Posterior vena cava (tissue), 2 donors: ENCODE data around the gene OR2J1. TPM values are rescaled to one million over a fixed set of nuclear protein-coding genes. Genes with fewer than 3 reads are reported as not detected.
"Not testable (repeated sequence)": the region's sequence is repeated elsewhere in the genome, so short reads cannot be mapped to it uniquely, and the experiment has no call there.

Experiments used
- DNase-seq: peaks from one replicate; pipeline ENCODE4 v3.0.0-alpha.2; 2020; ENCODE audit warnings: low spot score
- intact Hi-C, 2 donors: fragments of 100-400 bp; cut with DNase I; formaldehyde crosslinking; loops; one replicate each; pipeline versions ENCODE4 v1.14.1 to v1.14.2; 2022 to 2023
- long read RNA-seq, 2 donors: library from polyadenylated mRNA; unstranded; transcript quantifications; one replicate each; pipeline ENCODE4 v2.0.0, GENCODE V29; 2020 to 2021
- total RNA-seq, 2 donors: library from RNA; stranded (reverse); fragmentation: NEBNext Ultra II Directional; extraction: Animal tissue kit (Norgen Biotek cat#: 25700); gene quantifications; one replicate each; pipeline ENCODE4 v1.2.1, GENCODE V29; 2021
- donor health status: DM: yes; HTN: yes; CAD: no.
- donor health status: DM: yes; HTN: yes; CAD: no.

Gene OR2J1
- not detected for total RNA-seq
- long read RNA-seq, donor 1 = 0 reads
- long read RNA-seq, donor 2 = 0 reads

DNA sequence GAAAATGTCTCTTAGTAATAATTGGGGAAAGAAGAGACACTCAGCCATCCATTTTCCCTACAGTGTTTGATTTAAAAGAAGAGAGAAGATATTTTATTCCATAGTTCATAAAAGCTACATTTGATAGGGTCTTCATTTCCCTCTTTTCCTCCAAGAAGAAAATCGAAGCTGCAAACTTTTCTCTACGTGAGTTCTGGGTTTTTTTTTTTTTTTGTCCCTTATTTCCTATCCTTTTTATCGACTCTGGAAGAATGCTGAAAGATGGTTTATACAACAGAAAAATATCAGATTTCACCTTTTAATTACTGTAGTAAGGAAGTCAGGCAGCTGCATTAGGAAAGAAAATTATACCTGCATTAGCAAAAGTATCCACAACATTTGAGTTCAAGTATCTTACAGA is at the start of gene OR2J1:
OR2J1 (plus strand) TSS at position 301 of the 400 bp plus-strand sequence. CDS start 1,453 bp downstream, outside the sequence.
- intact Hi-C loops = loop anchor here in 1 of 2 donors (5.0 kb wide), 1 partner anchor 782 kb away; no protein-coding TSS in a partner anchor
- DNase-seq = no peak

DNA sequence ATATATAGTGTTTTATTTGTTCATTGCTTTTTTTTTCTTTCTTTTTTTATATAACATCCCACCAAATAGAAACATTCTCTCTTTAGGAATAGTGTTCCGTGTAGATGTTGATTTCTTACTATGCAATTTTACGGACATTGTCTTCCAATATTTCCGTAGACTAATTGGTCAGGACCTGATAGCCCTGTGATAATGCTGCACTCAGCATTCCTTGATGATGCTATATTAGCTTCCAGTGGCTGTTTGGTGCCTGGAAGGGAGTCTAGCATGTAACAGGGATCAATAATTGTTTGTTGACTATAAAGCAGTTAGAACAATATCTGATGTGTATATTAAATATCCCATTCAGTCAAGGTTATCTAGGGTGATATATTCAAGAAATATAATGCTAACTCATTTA is 47.6 kb upstream of the OR2J1 start:
- DNase-seq = no peak
- intact Hi-C loops = no loop called here

DNA sequence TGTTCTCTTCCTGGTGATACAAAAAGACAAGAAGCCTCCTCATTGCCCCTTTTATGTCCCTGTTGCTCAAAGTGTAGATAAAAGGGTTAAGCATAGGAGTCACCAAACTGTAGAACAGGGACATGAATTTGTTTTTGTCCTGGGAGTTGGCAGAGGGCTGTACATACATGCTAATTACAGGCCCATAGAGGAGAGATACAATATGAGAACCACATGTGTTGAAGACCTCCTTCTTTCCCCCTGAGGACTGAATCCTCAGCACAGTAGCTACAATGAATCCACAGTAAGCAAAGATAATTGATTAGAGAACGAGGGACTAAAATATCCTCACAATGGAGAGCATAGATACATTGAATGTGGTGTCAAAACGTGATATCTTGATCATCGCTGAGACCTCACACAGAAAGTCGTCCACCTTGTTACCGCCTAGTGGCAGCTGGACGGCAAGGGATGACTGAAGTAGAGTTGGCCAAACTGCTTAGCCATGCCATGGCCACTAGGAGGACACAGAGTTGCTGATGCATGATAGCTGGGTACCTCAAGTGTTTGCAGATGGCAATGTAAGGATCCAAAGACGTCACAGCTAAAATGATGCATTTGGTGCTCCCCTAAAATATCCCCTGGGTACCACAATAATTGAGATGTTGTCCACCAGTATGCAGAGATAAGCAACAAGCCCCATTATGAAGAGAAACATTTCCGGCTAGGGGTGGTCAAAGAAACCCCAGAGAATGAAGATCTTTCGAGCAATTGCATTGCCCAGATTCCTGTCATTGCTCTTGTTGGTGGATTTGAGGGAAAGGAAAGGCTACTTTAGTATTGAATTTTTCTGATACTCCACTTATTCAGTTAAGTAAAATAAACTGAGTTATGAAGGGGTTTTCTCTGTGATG is 27.2 kb upstream of the OR2J1 start:
- no peak for DNase-seq
- intact Hi-C loops = no loop called here

DNA sequence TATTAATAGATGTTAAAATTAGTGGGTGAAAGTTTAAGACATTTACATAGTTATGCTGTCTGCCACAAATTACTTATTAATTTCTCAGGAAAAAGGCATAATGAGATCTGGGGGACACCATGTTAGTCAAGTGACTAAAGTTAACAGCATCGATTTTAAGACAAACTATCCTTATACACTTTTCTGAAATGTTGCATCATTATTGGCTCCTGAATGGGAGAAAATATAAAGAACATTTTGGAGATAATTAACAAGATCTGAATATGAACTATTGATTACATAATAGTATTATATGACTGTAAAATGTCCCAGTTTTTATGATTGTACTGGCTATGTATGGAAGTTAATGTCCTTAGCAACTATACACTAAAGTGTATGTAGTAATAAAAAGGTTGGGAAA is 20.1 kb upstream of the OR2J1 start:
- no peak for DNase-seq
- intact Hi-C loops = no loop called here

DNA sequence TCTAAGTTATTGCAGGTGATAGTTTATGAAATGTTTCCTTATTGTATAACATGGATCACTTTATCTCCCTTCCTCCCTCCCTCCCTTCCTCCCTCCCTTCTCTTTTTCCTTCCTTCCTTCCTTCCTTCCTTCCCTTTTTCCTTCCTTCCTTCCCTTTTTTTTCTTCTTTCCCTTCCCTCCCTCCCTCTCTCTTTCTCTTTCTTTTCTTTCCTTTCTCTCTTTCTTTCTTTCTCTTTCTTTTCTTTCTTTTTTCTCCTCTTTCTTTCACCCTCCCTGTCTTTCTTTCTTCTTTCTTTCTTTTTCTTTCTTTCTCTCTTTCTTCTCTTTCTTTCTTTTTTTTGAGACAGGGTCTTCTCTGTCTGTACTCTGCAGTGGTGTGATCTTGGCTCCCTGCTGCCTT is 18.0 kb upstream of the OR2J1 start:
- intact Hi-C loops = no loop called here
- no peak for DNase-seq

DNA sequence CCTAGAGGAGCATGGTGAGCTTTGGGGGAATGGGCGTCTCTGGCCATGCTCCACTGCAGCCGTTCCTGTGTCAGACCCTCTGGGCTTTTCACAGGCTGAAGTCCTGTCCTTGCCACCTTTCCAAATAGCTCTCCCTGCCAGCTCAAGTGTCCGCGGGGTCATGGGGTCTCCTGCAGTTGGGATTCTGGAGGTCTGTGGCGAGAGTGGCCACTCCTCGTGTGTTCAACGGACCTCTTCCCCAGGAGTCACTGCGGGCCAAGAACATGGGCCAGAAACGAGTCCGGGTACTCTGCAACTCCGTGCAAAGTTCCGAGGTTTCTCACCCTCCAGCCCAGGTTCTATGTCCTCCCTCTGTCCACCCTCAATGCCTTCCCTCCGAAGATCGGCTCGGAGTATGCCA is 16.8 kb upstream of the OR2J1 start:
- intact Hi-C loops = no loop called here
- no peak for DNase-seq

DNA sequence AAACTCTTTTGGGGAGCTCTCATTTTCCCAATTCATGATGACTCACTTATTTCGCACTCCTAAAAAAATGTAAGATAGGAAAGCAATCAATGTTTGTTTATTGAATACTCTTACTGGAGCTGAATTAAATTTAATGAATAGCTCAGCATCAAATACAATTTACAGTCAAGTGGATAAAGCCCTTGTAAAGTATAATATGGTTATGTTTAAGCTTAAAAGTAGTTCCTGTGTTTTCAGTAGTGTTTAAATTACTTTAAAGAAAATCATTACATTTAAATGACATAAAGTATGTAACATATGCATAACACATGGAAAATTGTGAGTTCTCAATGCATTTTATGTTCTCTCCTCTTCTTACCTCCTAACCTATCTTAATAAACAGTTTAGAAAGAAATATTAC is 12.1 kb upstream of the OR2J1 start, which contains the start of gene OR2B3:
OR2B3 (minus strand) TSS at position 101 of the 400 bp plus-strand sequence; CDS start at position 36, 65 bp downstream.
- intact Hi-C loops = no loop called here
- DNase-seq = no peak

DNA sequence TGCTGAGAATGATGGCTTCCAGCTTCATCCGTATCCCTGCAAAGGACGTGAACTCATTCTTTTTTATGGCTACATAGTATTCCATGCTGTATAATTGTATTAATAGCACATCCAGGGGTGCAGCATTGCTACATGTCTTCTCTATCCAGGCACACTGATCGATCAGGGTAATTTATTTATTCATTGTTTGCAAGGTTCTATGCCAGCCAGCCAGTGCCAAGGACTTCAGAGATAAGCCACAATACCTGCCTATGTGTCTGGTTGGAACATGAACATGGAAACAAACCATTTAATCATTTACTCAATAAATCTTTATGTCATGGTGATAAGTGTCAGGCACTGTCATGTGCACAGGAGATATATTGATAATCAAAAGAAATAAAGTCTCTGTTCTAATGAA is 6.3 kb upstream of the OR2J1 start:
- intact Hi-C loops = no loop called here
- no peak for DNase-seq

DNA sequence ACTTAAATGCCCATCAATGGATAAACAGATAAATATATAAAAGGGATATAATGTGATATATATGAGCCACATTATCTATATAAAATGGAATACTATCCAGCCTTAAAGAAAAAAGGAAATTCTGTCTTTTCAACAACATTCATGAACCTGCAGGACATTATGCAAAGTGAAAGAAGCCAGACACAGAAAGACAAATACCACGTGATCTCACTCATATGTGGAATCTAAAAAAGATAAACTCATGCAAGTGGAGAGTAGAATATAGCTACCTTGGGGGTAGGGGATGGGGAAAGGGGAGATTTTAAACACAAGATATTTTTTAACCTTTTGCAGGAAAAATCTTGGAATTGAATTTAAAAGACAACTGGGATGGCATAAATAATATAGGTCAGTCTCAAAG is 1.5 kb upstream of the OR2J1 start:
- intact Hi-C loops = loop anchor here in 1 of 2 donors (5.0 kb wide), 1 partner anchor 781 kb away; no protein-coding TSS in a partner anchor
- DNase-seq = no peak

DNA sequence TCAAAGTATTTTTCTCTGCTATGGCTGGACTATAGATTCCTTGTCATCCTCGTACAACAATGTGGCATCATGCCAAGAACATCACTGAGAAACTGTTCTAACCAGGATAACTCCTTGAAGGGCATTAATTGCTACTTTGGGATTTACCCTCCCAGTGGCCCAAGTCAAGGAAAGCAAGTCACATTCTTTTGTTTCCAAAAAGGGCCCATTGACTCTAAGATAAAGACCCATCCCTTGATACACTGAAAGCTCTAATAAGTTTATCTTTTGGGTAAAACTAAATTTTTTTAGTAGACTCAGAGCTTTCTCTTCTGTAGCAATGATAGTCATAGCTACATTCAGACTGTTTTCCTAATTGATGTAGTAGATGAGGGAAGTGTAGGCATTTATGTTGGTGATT is 8.5 kb downstream of the OR2J1 start, which contains the start of gene OR2J3:
OR2J3 (plus strand) TSS at position 301 of the 400 bp plus-strand sequence. CDS start 3,833 bp downstream, outside the sequence.
- intact Hi-C loops = no loop called here

DNA sequence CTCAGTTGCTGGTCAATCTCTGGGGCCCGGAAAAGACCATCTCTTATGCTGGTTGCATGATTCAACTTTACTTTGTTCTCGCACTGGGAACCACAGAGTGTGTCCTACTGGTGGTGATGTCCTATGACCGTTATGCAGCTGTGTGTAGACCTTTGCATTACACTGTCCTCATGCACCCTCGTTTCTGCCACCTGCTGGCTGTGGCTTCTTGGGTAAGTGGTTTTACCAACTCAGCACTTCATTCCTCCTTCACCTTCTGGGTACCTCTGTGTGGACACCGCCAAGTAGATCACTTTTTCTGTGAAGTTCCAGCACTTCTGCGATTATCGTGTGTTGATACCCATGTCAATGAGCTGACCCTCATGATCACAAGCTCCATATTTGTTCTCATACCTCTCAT is 12.8 kb downstream of the OR2J1 start:
- DNase-seq = no peak
- intact Hi-C loops = no loop called here

More for the DNA sequence above, 8.5 kb downstream of the OR2J1 start, which contains the start of gene OR2J3:
- DNase-seq = no peak

DNA sequence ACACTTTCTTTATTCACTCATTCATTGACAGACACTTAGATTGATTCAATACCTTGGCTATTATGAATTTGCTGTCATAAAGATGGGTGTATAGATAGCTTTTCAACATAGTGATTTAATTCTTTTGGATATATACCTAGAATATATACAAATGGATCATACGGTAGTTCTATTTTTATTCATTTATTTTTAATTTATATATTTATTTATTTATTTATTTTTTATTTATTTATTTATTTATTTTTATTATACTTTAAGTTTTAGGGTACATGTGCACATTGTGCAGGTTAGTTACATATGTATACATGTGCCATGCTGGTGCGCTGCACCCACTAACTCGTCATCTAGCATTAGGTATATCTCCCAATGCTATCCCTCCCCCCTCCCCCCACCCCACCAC is 15.7 kb downstream of the OR2J1 start:
- intact Hi-C loops, DNase-seq: not testable (repeated sequence)

DNA sequence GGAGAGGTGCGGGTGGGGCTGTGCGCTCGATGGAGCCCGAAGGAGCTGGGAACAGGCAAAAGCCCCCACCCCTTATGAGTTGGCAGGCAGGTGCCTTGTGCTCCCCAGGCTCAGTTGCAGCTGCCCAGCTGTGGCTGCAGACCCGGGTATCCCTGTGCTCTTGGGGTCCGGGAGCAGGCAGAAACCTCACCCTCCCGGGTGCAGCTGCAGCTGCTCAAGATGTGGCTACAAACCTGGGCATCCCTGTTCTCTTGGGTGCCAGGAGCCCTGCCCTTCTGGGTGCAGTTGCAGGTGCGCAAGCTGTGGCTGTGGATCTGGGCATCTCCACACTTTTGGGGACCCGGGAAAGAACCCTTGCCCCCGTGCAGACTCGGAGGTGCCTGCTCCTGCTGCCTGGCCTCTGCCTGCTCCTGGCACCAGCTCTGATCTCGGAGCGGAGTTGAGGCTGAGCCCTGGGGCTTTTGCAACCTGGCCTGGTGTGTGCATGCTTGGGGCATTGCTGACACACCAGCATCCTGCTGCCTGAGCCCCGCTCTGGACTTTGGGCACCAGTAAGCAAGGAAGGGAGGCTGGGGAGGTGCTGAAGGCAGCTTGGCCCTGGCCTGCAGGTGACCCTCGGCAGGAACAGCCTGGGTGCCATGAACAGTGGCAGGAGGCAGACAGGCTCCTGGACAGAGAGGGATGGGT is 30.2 kb downstream of the OR2J1 start:
- intact Hi-C loops = no loop called here

DNA sequence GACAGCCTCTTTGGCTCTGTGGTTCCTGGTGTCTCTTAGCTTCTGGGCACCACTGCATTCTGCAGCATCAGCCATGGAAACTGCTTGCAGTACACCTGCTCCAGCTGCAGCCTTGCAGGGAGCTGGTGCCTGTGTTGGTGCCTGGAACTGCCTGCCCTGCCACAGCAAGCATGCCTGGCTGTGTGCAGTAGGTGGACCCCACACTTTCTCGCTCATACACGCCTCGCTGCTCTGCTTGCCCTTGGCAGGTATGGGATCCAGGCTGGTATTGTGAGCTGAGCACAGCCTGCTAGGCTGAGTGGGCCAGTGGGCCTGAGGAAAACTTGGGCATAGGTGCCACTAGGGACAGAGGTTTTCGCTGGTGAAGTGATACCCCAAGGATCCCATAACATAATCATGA is 31.4 kb downstream of the OR2J1 start:
- intact Hi-C loops = no loop called here
- no peak for DNase-seq

More for the DNA sequence above, 30.2 kb downstream of the OR2J1 start:
- DNase-seq = no peak

DNA sequence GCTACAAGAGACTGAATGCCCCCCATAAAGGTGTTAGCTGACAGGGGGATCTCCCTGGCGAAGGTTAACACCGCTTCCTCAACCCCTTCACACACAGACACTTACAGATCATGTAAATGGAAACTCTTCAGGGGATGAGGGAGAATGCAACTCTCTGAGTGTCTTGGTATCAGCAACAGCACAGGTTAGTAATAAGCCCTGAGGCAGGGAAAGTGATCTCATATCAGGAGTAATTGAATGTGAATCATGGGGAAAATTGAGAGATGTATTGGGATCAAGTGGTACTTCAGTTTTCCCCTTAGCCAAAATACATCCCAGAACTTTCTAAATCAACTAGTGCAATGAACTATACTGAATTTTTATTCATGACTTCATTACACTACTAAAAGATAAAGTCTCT is 32.4 kb downstream of the OR2J1 start:
- DNase-seq = no peak
- intact Hi-C loops = no loop called here

DNA sequence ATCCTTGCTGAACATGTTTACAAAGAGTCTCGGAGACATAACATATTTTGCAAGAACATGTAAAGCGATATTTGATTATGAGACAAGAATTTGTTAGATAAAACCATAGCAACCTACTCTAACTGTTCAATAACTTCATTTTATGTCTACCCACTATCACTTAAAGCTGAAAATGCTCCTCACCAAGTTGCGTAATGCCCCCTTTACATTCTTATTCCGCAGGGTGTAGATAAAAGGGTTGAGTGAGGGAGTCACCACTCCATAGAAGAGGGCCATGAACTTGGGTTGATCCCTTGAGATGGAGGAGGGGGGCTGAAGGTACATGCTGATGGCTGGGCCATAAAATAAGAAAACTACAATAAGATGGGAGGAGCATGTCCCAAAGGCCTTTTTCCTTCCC is 38.4 kb downstream of the OR2J1 start:
- intact Hi-C loops = no loop called here
- DNase-seq = no peak

DNA sequence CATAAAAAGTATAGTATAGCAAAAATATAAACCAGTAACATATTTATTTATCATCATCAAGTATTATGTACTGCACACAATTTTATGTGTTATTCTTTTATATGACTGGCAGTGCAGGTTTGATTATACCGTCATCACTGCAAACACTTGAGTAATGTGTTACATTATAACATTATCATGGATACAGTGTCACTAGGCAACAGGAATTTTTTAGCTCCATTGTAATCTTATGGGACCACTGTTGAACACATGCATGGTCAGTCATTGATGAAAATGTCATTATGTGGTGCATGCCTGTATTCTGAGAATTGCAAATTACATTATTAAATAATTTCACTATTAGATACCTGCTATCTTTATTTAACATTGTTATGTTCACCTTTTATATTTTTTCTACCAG is 42.3 kb downstream of the OR2J1 start:
- intact Hi-C loops = no loop called here
- no peak for DNase-seq

DNA sequence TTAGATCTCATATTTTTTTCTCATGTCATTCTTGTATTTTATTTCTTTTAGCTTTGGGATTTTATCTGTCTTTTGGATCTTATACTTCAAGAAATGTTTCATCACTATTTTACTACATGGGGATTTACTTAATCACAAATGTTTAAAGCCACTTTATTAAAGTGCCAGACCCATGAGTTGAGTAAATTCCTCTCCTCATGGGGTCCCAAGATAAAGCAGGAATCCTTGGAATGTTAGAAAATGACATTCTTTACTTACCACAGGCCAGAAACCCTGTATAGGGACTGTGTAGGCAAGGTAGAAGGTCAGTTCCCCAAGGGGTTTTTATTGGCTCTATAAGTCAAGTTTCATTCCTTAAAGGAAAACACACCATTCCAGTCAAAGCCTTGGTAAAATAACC is 43.0 kb downstream of the OR2J1 start:
- DNase-seq = no peak
- intact Hi-C loops = no loop called here

DNA sequence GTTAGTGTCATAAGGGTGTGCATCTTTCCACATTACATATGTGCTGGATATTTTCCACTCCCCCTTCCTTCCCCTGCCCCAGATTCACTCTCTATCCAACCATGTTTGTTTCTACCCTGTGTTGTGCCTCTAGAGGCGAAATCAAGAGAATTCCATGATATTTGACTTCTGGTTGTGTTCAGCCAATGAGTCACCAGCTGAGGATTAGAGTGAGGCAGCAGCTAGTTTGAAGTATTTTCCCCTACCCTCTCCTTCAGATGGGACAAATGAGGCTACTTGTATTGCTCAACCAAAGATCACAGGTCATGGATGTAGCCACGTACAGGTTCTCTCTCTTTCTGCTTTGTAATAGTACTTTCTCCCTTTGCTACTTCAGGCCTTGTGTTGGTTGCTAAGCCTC is 46.9 kb downstream of the OR2J1 start:
- DNase-seq = no peak
- intact Hi-C loops = no loop called here

DNA sequence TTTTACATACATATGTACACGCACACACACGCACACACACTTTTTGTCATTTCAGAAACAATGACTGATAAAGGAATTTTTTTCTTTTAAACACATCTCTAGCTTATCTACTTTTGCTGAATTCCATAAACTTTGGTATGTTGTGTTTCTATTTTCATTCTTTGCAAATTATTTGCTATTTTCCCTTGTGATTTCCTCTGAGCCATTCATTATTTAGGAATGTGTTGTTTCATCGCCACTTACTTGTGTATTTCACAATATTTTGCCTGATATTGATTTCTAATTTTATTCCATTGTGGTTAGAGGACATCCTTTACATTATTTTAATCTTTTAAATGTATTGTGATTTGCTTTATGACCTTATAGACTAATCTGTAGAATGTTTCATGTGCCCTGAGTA is 47.8 kb downstream of the OR2J1 start:
- DNase-seq = no peak
- intact Hi-C loops = no loop called here
